NAMALWA (cell line): ENCODE results near the gene MYH10.

Experiments
- DNase-seq: peaks from one replicate; pipeline ENCODE4 v3.0.0-alpha.2; 2015; ENCODE audit warnings: low spot score

The MYH10 gene

DNA sequence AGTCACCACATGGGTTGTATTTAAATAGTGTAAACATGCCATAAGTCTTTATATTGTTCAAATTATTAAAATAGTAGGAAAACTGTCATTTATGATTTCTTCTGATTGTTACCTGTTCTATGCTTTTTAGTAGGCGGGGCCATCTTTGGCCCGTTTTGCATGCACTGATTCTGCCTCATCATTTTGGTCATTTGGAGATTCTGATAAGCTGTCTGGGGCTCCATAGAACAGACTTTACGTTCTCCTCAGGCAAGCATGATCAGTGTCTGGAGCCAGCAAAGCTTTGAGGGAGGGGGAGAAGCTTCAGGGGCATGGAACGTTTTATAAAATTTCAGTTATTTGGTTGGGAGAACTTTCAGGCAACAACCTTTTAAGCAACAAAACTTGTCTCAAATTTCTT, 186.0 kb downstream of the MYH10 start:
- DNase-seq: no peak

DNA sequence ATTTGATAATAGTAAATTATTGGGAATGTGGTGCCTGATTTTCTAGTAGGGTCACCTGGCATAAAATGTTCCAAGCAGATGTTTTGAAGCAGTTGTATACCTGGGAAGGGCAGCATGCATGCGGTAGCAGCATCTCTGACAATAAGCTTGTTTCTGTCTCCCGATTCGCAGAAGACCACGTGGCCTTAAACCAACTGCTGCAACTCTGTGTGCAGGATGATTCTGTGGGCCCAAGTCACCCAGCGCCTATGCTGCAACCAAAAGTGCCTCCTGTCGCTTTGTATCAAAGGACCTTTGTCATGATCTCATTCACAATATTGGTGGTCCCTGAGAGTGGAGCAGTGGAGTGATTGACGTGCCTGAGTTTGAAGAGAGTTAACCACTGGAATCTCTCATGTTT, 186.8 kb downstream of the MYH10 start:
- DNase-seq: no peak

DNA sequence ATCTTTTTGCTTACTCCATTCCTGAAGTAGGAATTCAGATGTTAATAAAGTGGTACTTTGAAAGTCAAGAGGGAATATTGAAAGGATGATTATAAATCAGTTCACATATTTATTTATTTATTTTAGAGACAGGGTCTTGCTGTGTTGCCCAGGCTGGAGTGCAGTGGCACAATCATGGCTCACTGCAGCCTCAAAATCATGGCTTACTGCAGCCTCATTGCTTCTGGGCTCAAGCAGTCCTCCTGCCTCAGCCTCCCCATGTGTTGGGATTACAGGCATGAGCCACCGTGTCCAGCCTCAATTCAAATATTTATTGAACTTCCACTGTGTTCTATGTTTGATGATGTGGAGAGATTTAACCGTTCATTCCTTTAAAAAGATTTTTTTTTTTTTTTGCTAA, 188.2 kb downstream of the MYH10 start:
- no peak for DNase-seq

DNA sequence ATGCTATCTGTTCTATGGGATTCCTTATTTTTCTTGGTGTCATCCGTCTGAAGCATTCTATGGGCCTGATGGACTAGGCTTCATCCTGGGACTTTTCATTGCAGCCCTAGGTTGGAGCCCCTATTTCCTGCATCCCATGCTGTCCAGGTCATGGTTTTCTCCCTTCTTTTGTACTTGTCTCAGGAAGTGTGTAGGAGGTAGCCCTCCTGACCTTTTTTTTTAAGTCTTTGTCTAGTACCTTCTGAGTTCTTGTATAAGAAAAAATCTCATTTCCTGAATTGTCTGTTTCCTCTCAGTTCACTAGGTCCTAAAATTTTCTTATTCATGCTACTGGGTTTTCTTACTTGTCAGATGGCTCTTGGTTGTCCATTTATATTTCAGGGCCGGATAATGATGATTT, 188.8 kb downstream of the MYH10 start:
- no peak for DNase-seq

DNA sequence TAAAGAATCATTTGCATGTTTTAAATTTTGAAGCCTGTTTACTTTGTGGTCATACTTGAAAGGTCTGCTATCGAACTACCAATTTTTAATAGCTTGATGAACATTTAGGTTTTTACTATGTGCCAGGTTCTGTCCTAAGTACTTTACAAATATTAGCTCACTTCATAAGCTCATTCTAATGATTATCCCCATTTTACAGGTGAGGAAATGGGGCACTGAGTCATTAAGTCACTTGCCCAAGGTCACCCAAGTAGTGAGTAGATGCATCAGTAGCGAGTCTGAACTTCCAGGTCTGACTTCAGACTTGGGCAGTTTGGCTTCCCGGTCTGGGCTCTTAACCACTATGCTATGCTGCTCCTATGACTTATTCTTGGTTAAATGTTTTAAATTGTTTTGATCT, 190.8 kb downstream of the MYH10 start:
- no peak for DNase-seq

DNA sequence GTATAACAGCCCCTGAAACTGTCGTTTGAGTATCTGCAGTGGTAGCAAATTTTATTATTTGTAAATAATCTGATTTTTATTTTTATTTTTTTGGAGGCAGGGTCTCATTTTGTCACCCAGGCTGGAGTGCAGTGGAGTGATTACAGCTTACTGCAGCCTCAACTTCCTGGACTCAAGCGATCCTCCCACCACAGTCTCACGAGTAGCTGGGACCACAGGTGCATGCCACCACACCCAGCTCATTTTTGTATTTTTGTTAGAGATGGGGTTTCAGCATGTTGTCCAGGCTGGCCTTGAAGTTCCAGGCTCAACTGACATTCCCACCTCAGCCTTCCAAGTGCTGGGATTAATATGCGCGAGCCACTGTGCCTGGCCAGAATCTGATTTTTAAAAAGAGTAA, 192.1 kb downstream of the MYH10 start:
- DNase-seq: no peak

DNA sequence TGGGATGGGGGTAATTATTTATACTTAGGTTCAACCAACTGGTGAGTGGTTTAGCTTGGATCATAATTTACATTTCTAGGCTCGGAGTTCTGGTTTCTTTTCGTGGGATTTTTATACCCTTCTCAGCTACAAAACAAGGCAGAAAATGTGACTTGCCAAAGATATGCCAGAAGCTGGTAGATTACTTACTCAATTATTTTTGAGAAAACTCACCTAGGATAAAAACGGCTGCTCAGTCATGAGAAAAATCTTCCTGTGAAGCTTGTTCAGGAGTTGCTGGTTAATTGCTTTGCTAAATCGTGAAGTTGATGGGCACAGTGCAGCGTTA, 193.7 kb downstream of the MYH10 start:
- DNase-seq: no peak

DNA sequence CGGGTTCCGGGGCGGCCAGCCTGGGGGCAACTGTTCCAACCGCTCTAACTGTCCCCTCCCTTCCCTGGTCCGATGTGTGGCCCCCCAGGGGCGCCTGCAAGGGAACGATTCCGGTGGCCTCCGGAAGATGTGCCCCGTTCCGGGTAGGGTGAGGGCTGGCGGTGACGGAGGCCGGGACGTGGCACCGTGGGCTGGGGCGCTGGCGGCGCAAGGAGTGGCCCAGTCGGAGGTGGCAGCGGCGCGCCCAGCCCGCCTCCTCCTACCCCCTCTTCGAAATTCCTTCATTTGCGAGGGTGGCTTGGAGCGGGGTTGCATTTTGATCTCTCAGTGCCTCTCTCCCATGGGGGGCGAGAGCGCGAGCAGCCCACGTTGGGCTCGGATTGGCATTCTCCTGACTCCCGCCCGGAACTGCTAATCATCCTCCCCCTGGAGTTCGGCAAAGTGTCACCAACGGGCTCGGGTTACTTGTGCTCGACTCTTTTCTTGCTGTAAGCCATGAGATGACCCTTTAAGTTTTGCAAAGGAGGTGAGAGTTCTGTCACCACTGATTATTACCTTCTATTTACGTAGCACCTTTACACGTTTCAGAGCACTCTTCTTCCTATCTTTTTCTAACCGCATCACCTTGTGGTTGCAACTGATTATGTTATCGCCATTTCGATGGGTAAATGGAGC, 194.2 kb downstream of the MYH10 start:
- DNase-seq: peak; percentile 51

DNA sequence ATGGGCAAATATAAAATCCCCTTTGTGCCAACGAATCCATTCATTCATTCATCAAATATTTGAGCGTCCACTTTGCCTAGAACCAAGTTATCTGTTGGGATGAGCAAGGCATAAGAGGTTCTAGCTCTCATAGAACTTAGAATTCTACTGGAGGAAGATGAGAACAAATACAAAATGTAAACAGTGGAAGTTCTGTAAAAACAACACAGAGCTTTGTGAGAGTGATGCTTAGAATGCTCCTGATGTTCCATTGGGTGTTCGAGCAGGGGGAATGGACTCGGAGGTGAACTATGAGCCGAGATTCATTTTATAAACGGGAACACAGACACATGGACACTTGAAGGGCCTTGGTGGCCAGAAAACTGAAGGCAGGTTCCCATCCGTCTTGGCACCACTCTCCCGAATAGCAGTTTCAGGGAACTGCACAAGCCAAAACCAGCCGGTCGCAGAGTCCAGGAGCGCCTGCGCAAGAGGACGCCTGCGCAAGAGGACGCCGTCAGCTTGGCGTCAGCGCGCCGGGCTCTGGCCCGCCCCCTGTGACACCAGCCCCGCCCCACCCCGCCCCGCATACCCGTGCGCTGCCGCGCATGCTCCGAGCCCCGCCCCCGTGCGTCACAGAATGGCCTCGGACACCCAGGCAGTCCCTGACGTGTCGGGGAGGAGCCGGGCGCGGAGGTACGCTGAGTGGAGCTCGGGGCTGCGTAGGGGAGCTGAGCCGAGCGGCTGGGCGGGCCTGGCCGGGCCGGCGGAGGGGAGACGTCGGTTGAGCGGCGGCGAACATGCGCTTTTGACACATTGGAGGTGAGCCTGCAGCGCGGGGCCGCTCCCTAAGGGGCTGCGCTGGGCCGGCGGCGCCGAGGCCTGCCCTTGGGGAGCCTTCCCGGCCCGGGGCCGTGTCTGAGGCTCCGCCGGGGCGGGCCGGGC, 195.0 kb downstream of the MYH10 start, which contains the start of gene NDEL1:
TSS of gene NDEL1 (plus strand) at position 640 of the 924 bp plus-strand sequence. CDS start 8,388 bp downstream, outside the sequence.
- DNase-seq: peak; percentile 93

DNA sequence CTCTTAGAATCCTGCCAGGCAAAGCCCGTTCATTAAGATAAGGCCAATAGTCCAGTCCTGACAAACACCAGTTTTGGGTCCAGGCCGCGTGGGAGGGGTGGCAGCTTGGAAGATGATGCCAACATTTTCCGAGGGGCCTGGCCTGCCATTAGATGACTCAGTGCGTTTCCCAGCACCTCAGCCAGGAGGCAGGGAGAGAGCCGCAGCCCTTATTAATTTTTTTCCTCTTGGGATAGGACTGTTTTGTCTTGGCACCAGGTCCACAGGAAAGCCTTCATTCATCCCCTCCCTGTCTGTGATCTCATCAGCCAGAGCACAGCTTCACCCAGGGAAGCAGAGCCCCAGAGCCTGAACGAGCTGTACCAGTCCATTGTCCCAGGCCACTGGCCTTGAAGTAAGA, 199.6 kb downstream of the MYH10 start:
- DNase-seq: no peak

DNA sequence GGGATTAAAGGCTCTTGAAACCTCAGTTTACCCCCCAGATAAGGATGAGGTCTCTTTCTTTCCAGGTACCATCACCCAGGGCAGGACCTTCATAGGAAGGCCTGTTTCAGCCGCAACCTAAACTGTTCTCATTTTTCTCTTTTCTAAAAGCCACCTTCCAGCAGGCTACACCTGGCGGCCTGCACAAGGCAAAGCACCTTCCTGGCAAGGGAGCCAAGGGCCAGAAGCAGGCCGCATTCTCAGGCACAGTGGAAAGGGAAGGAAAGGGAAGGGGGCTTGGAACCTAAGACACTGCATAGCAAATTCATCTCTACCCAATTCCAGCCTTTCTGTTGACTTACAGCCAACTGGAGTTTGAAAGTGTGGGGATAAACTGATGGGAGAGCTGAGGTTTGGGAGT, 203.7 kb downstream of the MYH10 start:
- DNase-seq: no peak

DNA sequence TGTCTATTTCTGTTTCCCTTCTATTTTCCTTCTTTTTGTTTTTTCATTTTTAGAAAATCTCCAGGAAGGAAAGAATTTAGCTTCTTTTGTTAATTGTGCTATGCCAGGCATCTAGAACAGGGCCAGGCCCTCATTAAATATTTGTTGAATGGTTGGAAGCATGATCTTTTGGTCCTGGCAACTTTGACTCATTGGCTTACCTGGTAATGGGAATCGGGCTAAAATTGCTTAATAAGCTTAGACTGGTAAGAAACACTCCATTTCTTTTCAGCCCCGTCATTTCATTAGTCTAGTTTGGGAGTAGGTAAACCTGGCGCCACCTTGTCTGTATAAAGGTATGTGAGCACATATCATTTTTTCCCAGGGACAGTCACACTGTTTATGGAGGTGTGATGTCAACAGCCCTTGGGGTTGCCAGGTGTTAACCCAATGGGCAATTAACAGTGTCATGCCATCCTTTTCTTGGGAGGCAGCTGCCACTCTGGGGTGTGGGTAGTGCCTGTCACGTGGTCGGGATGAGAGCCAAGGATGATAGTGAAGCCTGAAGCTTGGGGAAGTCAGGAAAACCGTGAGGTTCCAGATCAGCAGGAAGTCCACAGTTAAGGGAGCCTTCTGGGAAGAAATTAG, 204.3 kb downstream of the MYH10 start:
- DNase-seq: no peak
